Endodermal cell (in vitro differentiated cells): ENCODE data around the gene TTLL10. TPM values are rescaled to one million over a fixed set of nuclear protein-coding genes. Genes with fewer than 3 reads are reported as not detected.

Experiments
- DNase-seq: peaks from one replicate; pipeline ENCODE4 v3.0.0-alpha.2; 2017
- H3K27ac ChIP-seq: 2 replicates; pipeline ENCODE4 v1.5.1; 2013; ENCODE audit warnings: mild to moderate bottlenecking, low read depth, low read length, moderate library complexity
- H3K27me3 ChIP-seq: 2 replicates; pipeline ENCODE4 v1.6.1; 2013; ENCODE audit warnings: mild to moderate bottlenecking, low read length, moderate library complexity; ENCODE audit not compliant: insufficient read depth, control insufficient read depth, poor library complexity, severe bottlenecking
- H3K36me3 ChIP-seq: 2 replicates; pipeline ENCODE4 v1.7.0; 2013; ENCODE audit warnings: mild to moderate bottlenecking, low read length, moderate library complexity; ENCODE audit not compliant: control insufficient read depth, insufficient read depth
- H3K4me1 ChIP-seq: one replicate; pipeline ENCODE4 v1.7.0; 2013; ENCODE audit warnings: low read length; ENCODE audit not compliant: control insufficient read depth, insufficient read depth
- H3K4me3 ChIP-seq: 2 replicates; pipeline ENCODE4 v1.5.1; 2013; ENCODE audit warnings: mild to moderate bottlenecking, low read length, moderate library complexity
- H3K9ac ChIP-seq: 2 replicates; pipeline ENCODE4 v1.6.1; 2013; ENCODE audit warnings: mild to moderate bottlenecking, low read length, moderate library complexity; ENCODE audit not compliant: poor library complexity, severe bottlenecking; ENCODE audit errors: extremely low read depth
- H3K9me3 ChIP-seq: 2 replicates; pipeline ENCODE4 v1.6.1; 2013; ENCODE audit warnings: mild to moderate bottlenecking, low read length, moderate library complexity; ENCODE audit not compliant: control insufficient read depth
- H3K27ac Mint-ChIP-seq: 2 replicates; pipeline ENCODE4 v1.8.0; 2020; ENCODE audit warnings: mixed read lengths
- H3K27me3 Mint-ChIP-seq: 2 replicates; pipeline ENCODE4 v1.8.0; 2021; ENCODE audit warnings: mild to moderate bottlenecking, mixed read lengths; ENCODE audit not compliant: insufficient read depth
- H3K36me3 Mint-ChIP-seq: 2 replicates; pipeline ENCODE4 v1.8.0; 2020; ENCODE audit warnings: low read depth, mixed read lengths
- H3K4me1 Mint-ChIP-seq: 2 replicates; pipeline ENCODE4 v1.8.0; 2020; ENCODE audit warnings: mixed read lengths
- H3K4me3 Mint-ChIP-seq: 2 replicates; pipeline ENCODE4 v1.8.0; 2020; ENCODE audit warnings: mild to moderate bottlenecking, moderate library complexity, mixed read lengths
- H3K9me3 Mint-ChIP-seq: 2 replicates; pipeline ENCODE4 v1.8.0; 2020; ENCODE audit warnings: mild to moderate bottlenecking, mixed read lengths
- CTCF ChIP-seq: fragments of 200-600 bp; sonication (generic); conservative IDR thresholded peaks from 2 replicates; pipeline ENCODE4 v1.5.0; 2021; ENCODE audit warnings: antibody characterized with exemption, mild to moderate bottlenecking
- WGBS, 2 experiments: methylation state at CpG; one replicate each; pipeline versions ENCODE4 v1.1.5 to v1.1.7; 2013; ENCODE audit warnings: missing lambda C conversion rate in 2 of 2, mixed read lengths in 1 of 2; ENCODE audit not compliant: insufficient coverage in 1 of 2, insufficient read length in 1 of 2; 5-methylcytosine and 5-hydroxymethylcytosine counted together
- total RNA-seq, 2 donors: library from RNA; stranded (reverse); fragmentation: NEBNext Ultra II Directional in 1 of 2; extraction: Animal tissue kit (Norgen Biotek cat#: 25700) in 1 of 2; gene quantifications; 2 replicates in 1 of 2; 3 replicates in 1 of 2; pipeline ENCODE4 v1.2.1, GENCODE V29; 2021

Gene TTLL10
- total RNA-seq, 2 donors from 2014 or later: 0.93 to 1.2 TPM

- Mint-ChIP-seq H3K36me3 (no peaks in the 10 kb centered on the region), H3K27me3 (peaks cover 4% of the 10 kb centered on the region), H3K4me1 (peaks cover 1% of the 10 kb centered on the region), H3K9me3 (no peaks in the 10 kb centered on the region), H3K4me3 (no peak overlapping the region), H3K27ac (no peak overlapping the region)
- Histone ChIP-seq H3K9me3 (no peaks in the 10 kb centered on the region), H3K4me1 (no peaks in the 10 kb centered on the region), H3K36me3 (no peaks in the 10 kb centered on the region), H3K27me3 (no peaks in the 10 kb centered on the region), H3K27ac (no peak overlapping the region), H3K4me3 (no peak overlapping the region), H3K9ac (no peak overlapping the region)
- WGBS, 2 experiments: 95 to 97% methylated on average over 7 to 9 of the region's 9 CpGs
- DNase-seq: no peak
- TF ChIP-seq CTCF: no peak
Observed at GRCh38 chr1:1145547-1145914, 28.1 kb upstream of the TTLL10 start.

GRCh38 chr1:1146026-1146425 is 27.7 kb upstream of the TTLL10 start:
- no peaks in the 10 kb centered on the region for H3K4me1 ChIP-seq
- H3K9ac ChIP-seq: no peak overlapping the region
- no peaks in the 10 kb centered on the region for H3K9me3 ChIP-seq
- no peak overlapping the region for H3K4me3 ChIP-seq
- peaks cover 1% of the 10 kb centered on the region for H3K4me1 Mint-ChIP-seq
- H3K36me3 Mint-ChIP-seq: no peaks in the 10 kb centered on the region
- H3K27me3 ChIP-seq: no peaks in the 10 kb centered on the region
- DNase-seq: no peak
- TF ChIP-seq CTCF: no peak
- peaks cover 4% of the 10 kb centered on the region for H3K27me3 Mint-ChIP-seq
- WGBS, 2 experiments: 89 to 92% methylated on average over 4 to 14 of the region's 14 CpGs
- no peak overlapping the region for H3K4me3 Mint-ChIP-seq
- H3K36me3 ChIP-seq: no peaks in the 10 kb centered on the region
- H3K9me3 Mint-ChIP-seq: no peaks in the 10 kb centered on the region
- no peak overlapping the region for H3K27ac ChIP-seq
- H3K27ac Mint-ChIP-seq: no peak overlapping the region

GRCh38 chr1:1146596-1146995 is 27.1 kb upstream of the TTLL10 start:
- Histone ChIP-seq H3K9ac (no peak overlapping the region), H3K4me1 (no peaks in the 10 kb centered on the region), H3K27ac (no peak overlapping the region), H3K4me3 (no peak overlapping the region), H3K36me3 (no peaks in the 10 kb centered on the region), H3K27me3 (no peaks in the 10 kb centered on the region), H3K9me3 (no peaks in the 10 kb centered on the region)
- TF ChIP-seq CTCF: no peak
- H3K4me1 Mint-ChIP-seq: peaks cover 1% of the 10 kb centered on the region
- WGBS, 2 experiments: 93 to 94% methylated on average over 10 to 15 of the region's 15 CpGs
- no peaks in the 10 kb centered on the region for H3K36me3 Mint-ChIP-seq
- peaks cover 4% of the 10 kb centered on the region for H3K27me3 Mint-ChIP-seq
- H3K27ac Mint-ChIP-seq: no peak overlapping the region
- DNase-seq: no peak
- H3K4me3 Mint-ChIP-seq: no peak overlapping the region
- H3K9me3 Mint-ChIP-seq: no peaks in the 10 kb centered on the region
